GM23338 (cell line): ENCODE measurements around the gene OLAH. TPM values are rescaled to one million over a fixed set of nuclear protein-coding genes. Genes with fewer than 3 reads are reported as not detected.

Experiments used
- ATAC-seq: fragments of 200-7000 bp; cut with Tn5 transposase; 3 replicates; pipeline ENCODE4 v1.9.1; 2020
- DNase-seq: peaks from one replicate; pipeline ENCODE4 v3.0.0-alpha.2; 2015; ENCODE audit warnings: low spot score
- H2AFZ ChIP-seq: fragments of 200-600 bp; sonication (generic); 2 replicates; pipeline ENCODE4 v1.8.0; 2016; ENCODE audit warnings: antibody characterized with exemption, mild to moderate bottlenecking, moderate library complexity
- H3F3A ChIP-seq: fragments of 200-600 bp; sonication (generic); replicated peaks from 2 replicates; pipeline ENCODE4 v1.8.0; 2017; ENCODE audit warnings: antibody characterized with exemption, mixed run types, low read depth
- H3K27ac ChIP-seq: fragments of 200-600 bp; sonication (generic); 2 replicates; pipeline ENCODE4 v1.6.1; 2016; ENCODE audit warnings: low read depth
- H3K27me3 ChIP-seq: fragments of 200-600 bp; sonication (generic); 2 replicates; pipeline ENCODE4 v1.8.0; 2016; ENCODE audit warnings: mild to moderate bottlenecking, mixed run types, moderate library complexity; ENCODE audit not compliant: insufficient read depth
- H3K36me3 ChIP-seq: fragments of 200-600 bp; sonication (generic); 2 replicates; pipeline ENCODE4 v1.8.0; 2016; ENCODE audit warnings: mild to moderate bottlenecking; ENCODE audit not compliant: insufficient read depth
- H3K4me1 ChIP-seq: fragments of 200-600 bp; sonication (generic); 2 replicates; pipeline ENCODE4 v1.8.0; 2016; ENCODE audit warnings: mild to moderate bottlenecking, moderate library complexity; ENCODE audit not compliant: insufficient read depth
- H3K4me2 ChIP-seq: fragments of 200-600 bp; sonication (generic); 2 replicates; pipeline ENCODE4 v1.7.1; 2017; ENCODE audit warnings: mixed run types
- H3K4me3 ChIP-seq: fragments of 200-600 bp; sonication (generic); 2 replicates; pipeline ENCODE4 v1.6.1; 2016; ENCODE audit warnings: mixed run types
- H3K79me2 ChIP-seq: fragments of 200-600 bp; sonication (generic); replicated peaks from 2 replicates; pipeline ENCODE4 v1.8.0; 2017; ENCODE audit warnings: mild to moderate bottlenecking; ENCODE audit not compliant: insufficient read depth
- H3K9me2 ChIP-seq: fragments of 200-600 bp; sonication (generic); 2 replicates; pipeline ENCODE4 v1.8.0; 2017; ENCODE audit not compliant: insufficient read depth
- H4K20me1 ChIP-seq: fragments of 200-600 bp; sonication (generic); replicated peaks from 2 replicates; pipeline ENCODE4 v1.8.0; 2017; ENCODE audit warnings: mild to moderate bottlenecking; ENCODE audit not compliant: insufficient read depth
- H3K27ac Mint-ChIP-seq: 2 replicates; pipeline ENCODE4 v1.8.0; 2020; ENCODE audit warnings: inconsistent platforms, mild to moderate bottlenecking, moderate library complexity, mixed read lengths
- H3K27me3 Mint-ChIP-seq: 3 replicates; pipeline ENCODE4 v1.8.0; 2022; ENCODE audit warnings: low read depth, mild to moderate bottlenecking, moderate library complexity, mixed read lengths, inconsistent platforms; ENCODE audit not compliant: insufficient read depth, poor library complexity
- H3K36me3 Mint-ChIP-seq: 3 replicates; pipeline ENCODE4 v1.8.0; 2021; ENCODE audit warnings: low read depth, mild to moderate bottlenecking, inconsistent platforms, moderate library complexity, mixed read lengths
- H3K4me1 Mint-ChIP-seq: 3 replicates; pipeline ENCODE4 v1.8.0; 2020; ENCODE audit warnings: mild to moderate bottlenecking, inconsistent platforms, mixed read lengths
- H3K4me3 Mint-ChIP-seq: 3 replicates; pipeline ENCODE4 v1.8.0; 2021; ENCODE audit warnings: moderate library complexity, mild to moderate bottlenecking, inconsistent platforms, mixed read lengths
- H3K9me3 Mint-ChIP-seq: 3 replicates; pipeline ENCODE4 v1.8.0; 2020; ENCODE audit warnings: moderate library complexity, mild to moderate bottlenecking, inconsistent platforms, mixed read lengths
- CTCF ChIP-seq, 2 experiments: fragments of 200-600 bp in 1 of 2; sonication (generic) in 1 of 2; conservative IDR thresholded peaks; 2 replicates each; pipeline versions ENCODE4 v1.5.1 to v1.6.1; 2016 to 2017; ENCODE audit warnings: antibody characterized with exemption in 2 of 2, low read depth in 2 of 2, mild to moderate bottlenecking in 2 of 2, moderate library complexity in 1 of 2
- ETS1 ChIP-seq: IDR thresholded peaks from 2 replicates; pipeline ENCODE4 v1.6.1; 2016; ENCODE audit warnings: antibody characterized with exemption
- EZH2 ChIP-seq: fragments of 200-600 bp; sonication (generic); IDR thresholded peaks from one replicate; pipeline ENCODE4 v1.8.0; 2017; ENCODE audit warnings: antibody characterized with exemption, mild to moderate bottlenecking, low read depth; ENCODE audit not compliant: unreplicated experiment
- JUNB ChIP-seq: IDR thresholded peaks from one replicate; pipeline ENCODE4 v1.6.1; 2016; ENCODE audit warnings: antibody characterized with exemption; ENCODE audit not compliant: unreplicated experiment
- REST ChIP-seq: IDR thresholded peaks from one replicate; pipeline ENCODE4 v1.6.1; 2018; ENCODE audit warnings: antibody characterized with exemption; ENCODE audit not compliant: unreplicated experiment
- ZNF114 ChIP-seq: fragments of 250-450 bp; sonication (Bioruptor Pico); IDR thresholded peaks from 2 replicates; pipeline ENCODE4 v1.5.0; 2020; ENCODE audit warnings: mild to moderate bottlenecking, moderate library complexity
- ZNF331 ChIP-seq: fragments of 250-450 bp; sonication (Bioruptor Pico); IDR thresholded peaks from 2 replicates; pipeline ENCODE4 v1.5.0; 2020; ENCODE audit warnings: low read depth, mild to moderate bottlenecking, moderate library complexity
- ZNF462 ChIP-seq: fragments of 250-450 bp; sonication (Bioruptor Pico); IDR thresholded peaks from 2 replicates; pipeline ENCODE4 v1.5.0; 2020; ENCODE audit warnings: mild to moderate bottlenecking, moderate library complexity
- polyA plus RNA-seq: library from polyadenylated mRNA; unstranded; fragments of >200 nt; fragmentation: Nextera tagmentation; extraction: Ambion mirVana; gene quantifications from 2 replicates; pipeline ENCODE4 v1.2.1, GENCODE V29; 2016
- total RNA-seq: library from RNA; depleted of rRNA; stranded (reverse); fragments of >200 nt; shearing (Covaris generic); gene quantifications from 2 replicates; pipeline ENCODE4 v1.2.3, GENCODE V29; 2014

Gene OLAH
- total and polyA plus RNA-seq, 2 experiments from 2014 or later = not detected

- Histone ChIP-seq H3K79me2 (no peaks in the 10 kb centered on the region), H3K27ac (no peak overlapping the region), H3K4me2 (no peak overlapping the region), H3K36me3 (no peaks in the 10 kb centered on the region), H3K4me3 (no peak overlapping the region), H3K9me2 (no peaks in the 10 kb centered on the region), H4K20me1 (no peaks in the 10 kb centered on the region), H3F3A (no peaks in the 10 kb centered on the region), H3K27me3 (no peaks in the 10 kb centered on the region), H3K4me1 (peaks cover 10% of the 10 kb centered on the region; the same call in 1 of the 2 replicates), H2AFZ (no peak overlapping the region)
- Mint-ChIP-seq H3K36me3 (no peaks in the 10 kb centered on the region), H3K27me3 (no peaks in the 10 kb centered on the region), H3K4me1 (peaks cover 6% of the 10 kb centered on the region), H3K9me3 (no peaks in the 10 kb centered on the region), H3K27ac (no peak overlapping the region), H3K4me3 (no peak overlapping the region)
- TF ChIP-seq JUNB (no peak), EZH2 (no peak), CTCF (conservative IDR thresholded peaks at IDR 0.05; ENCODE audit: low read depth in 2 of 2) (no peak), ZNF462 (no peak)
- ATAC-seq = no peak
- no peak for DNase-seq
Observed at GRCh38 chr10:15049533-15049932, 5.8 kb downstream of the OLAH start.

- Mint-ChIP-seq H3K4me3 (no peak overlapping the region), H3K36me3 (no peaks in the 10 kb centered on the region), H3K9me3 (no peaks in the 10 kb centered on the region), H3K4me1 (no peaks in the 10 kb centered on the region), H3K27ac (no peak overlapping the region), H3K27me3 (peaks cover 2% of the 10 kb centered on the region)
- Histone ChIP-seq H3K4me2 (no peak overlapping the region), H3K79me2 (no peaks in the 10 kb centered on the region), H4K20me1 (no peaks in the 10 kb centered on the region), H3K27ac (no peak overlapping the region), H3K27me3 (no peaks in the 10 kb centered on the region), H3K4me3 (no peak overlapping the region), H3K9me2 (no peaks in the 10 kb centered on the region), H3F3A (no peaks in the 10 kb centered on the region), H3K4me1 (no peaks in the 10 kb centered on the region), H2AFZ (no peak overlapping the region), H3K36me3 (no peaks in the 10 kb centered on the region)
- TF ChIP-seq ZNF114 (CRISPR knock-in tag) = no peak
- no peak for TF ChIP-seq REST
- TF ChIP-seq ZNF331 (CRISPR knock-in tag) = no peak
- TF ChIP-seq EZH2 = no peak
- no peak for TF ChIP-seq ETS1
- ATAC-seq (no peak), DNase-seq (no peak)
Observed at GRCh38 chr10:15052121-15052520, 8.4 kb downstream of the OLAH start.
